K562 (cell line): ENCODE measurements around the gene RSU1. TPM values are rescaled to one million over a fixed set of nuclear protein-coding genes. Genes with fewer than 3 reads are reported as not detected.

Experiments used
- ATAC-seq: fragments of 200-7000 bp; cut with Tn5 transposase; 3 replicates; pipeline ENCODE4 v1.9.1; 2020; ENCODE audit warnings: moderate library complexity
- BruUV-seq: library from RNA; stranded (reverse); fragments of 400-500 nt; replicated peaks from 2 replicates; lab custom pipeline; 2021; lab: Mats Ljungman, UMichigan
- CTCF ChIA-PET: fragments of 300-600 bp; formaldehyde crosslinking; extraction: SDS; loops from one replicate; lab custom pipeline; 2021; ENCODE audit warnings: low intra/inter-chr PET ratio; lab: Yijun Ruan, JAX
- POLR2A ChIA-PET: fragments of 300-600, 350-650 bp; sonication (Branson Sonifier 250); formaldehyde crosslinking; extraction: SDS; loops from one replicate; lab custom pipeline; 2021; ENCODE audit warnings: antibody characterized with exemption, inconsistent platforms; lab: Yijun Ruan, JAX
- DNase-seq, 4 experiments: peaks; one replicate each; pipeline versions ENCODE4 v3.0.0 to v3.0.0-alpha.2; 2011 to 2018; ENCODE audit warnings: low spot score in 3 of 4, mixed read lengths in 3 of 4; ENCODE audit errors: extremely low read depth in 1 of 4
- FAIRE-seq: peaks from 2 replicates; lab custom pipeline; 2011; peaks lifted over from hg19 to GRCh38; lab: Jason Lieb, UNC
- H2AFZ ChIP-seq: 2 replicates; pipeline ENCODE4 v1.6.0; 2011; ENCODE audit warnings: low read depth, low read length, control low read depth, inconsistent platforms
- H3K27ac ChIP-seq: fragments of 200-600 bp; 3 replicates; pipeline ENCODE4 v1.8.0; 2011; ENCODE audit warnings: low read depth, mild to moderate bottlenecking, control low read depth, inconsistent platforms, low read length, moderate library complexity, mixed read lengths; ENCODE audit errors: extremely low read depth
- H3K27me3 ChIP-seq, 2 experiments: fragments of 300-600 bp in 1 of 2; 2 replicates in 1 of 2; 3 replicates in 1 of 2; pipeline versions ENCODE4 v1.6.0 to v1.8.0; 2011; ENCODE audit warnings: inconsistent platforms in 2 of 2, low read length in 2 of 2, mild to moderate bottlenecking in 1 of 2, mixed read lengths in 1 of 2, moderate library complexity in 1 of 2; ENCODE audit not compliant: control insufficient read depth in 2 of 2, insufficient read depth in 2 of 2
- H3K36me3 ChIP-seq: fragments of 300-600 bp; 3 replicates; pipeline ENCODE4 v1.8.0; 2011; ENCODE audit warnings: mild to moderate bottlenecking, low read length, inconsistent platforms; ENCODE audit not compliant: control insufficient read depth, insufficient read depth
- H3K4me1 ChIP-seq, 2 experiments: fragments of 200-600 bp in 1 of 2; replicated peaks in 1 of 2; 2 replicates in 1 of 2; 3 replicates in 1 of 2; pipeline versions ENCODE4 v1.5.1 to v1.8.0; 2011; ENCODE audit warnings: inconsistent platforms in 2 of 2, low read length in 2 of 2, mild to moderate bottlenecking in 1 of 2, mixed read lengths in 1 of 2, moderate library complexity in 1 of 2; ENCODE audit not compliant: control insufficient read depth in 2 of 2, insufficient read depth in 2 of 2
- H3K4me2 ChIP-seq: 2 replicates; pipeline ENCODE4 v1.6.1; 2011; ENCODE audit warnings: low read length, control low read depth, inconsistent platforms, mixed read lengths; ENCODE audit not compliant: insufficient read depth
- H3K4me3 ChIP-seq: fragments of 200-600 bp; sonication (generic), shearing (Covaris generic); 2 replicates; pipeline ENCODE4 v1.5.1; 2016; ENCODE audit warnings: control low read depth, inconsistent platforms
- H3K79me2 ChIP-seq: fragments of 200-600 bp; 3 replicates; pipeline ENCODE4 v1.8.0; 2011; ENCODE audit warnings: low read length, inconsistent platforms; ENCODE audit not compliant: control insufficient read depth, insufficient read depth
- H3K9ac ChIP-seq, 2 experiments: 2 replicates each; pipeline versions ENCODE4 v1.6.0 to v1.6.1; 2011; ENCODE audit warnings: low read depth in 2 of 2, low read length in 2 of 2, control low read depth in 1 of 2, inconsistent platforms in 1 of 2, mild to moderate bottlenecking in 1 of 2, mixed read lengths in 1 of 2; ENCODE audit not compliant: insufficient read depth in 1 of 2
- H3K9me1 ChIP-seq: one replicate; pipeline ENCODE4 v1.6.0; 2011; ENCODE audit warnings: inconsistent platforms, mild to moderate bottlenecking, low read length, moderate library complexity; ENCODE audit not compliant: control insufficient read depth, insufficient read depth
- H3K9me3 ChIP-seq: replicated peaks from 2 replicates; pipeline ENCODE4 v1.5.1; 2011; ENCODE audit warnings: low read depth, low read length, inconsistent platforms; ENCODE audit not compliant: control insufficient read depth, insufficient read depth
- H4K20me1 ChIP-seq: replicated peaks from 2 replicates; pipeline ENCODE4 v1.6.1; 2011; ENCODE audit warnings: low read length, inconsistent platforms, mixed read lengths; ENCODE audit not compliant: control insufficient read depth, insufficient read depth
- E4F1 ChIP-seq: fragments of 250-450 bp; sonication (Bioruptor Pico); IDR thresholded peaks from 2 replicates; pipeline ENCODE4 v1.5.0; 2021; ENCODE audit warnings: mild to moderate bottlenecking, borderline replicate concordance
- ELK3 ChIP-seq: fragments of 450-650 bp; formaldehyde crosslinking; IDR thresholded peaks from 2 replicates; pipeline ENCODE4 v1.4.0; 2020; ENCODE audit warnings: mild to moderate bottlenecking
- FOXJ3 ChIP-seq: sonication (generic); formaldehyde crosslinking; IDR thresholded peaks from 2 replicates; pipeline ENCODE4 v1.4.0; 2020; ENCODE audit warnings: mild to moderate bottlenecking, missing genetic modification reagents
- HMGN3 ChIP-seq: IDR thresholded peaks from 2 replicates; pipeline ENCODE4 v1.6.1; 2011; ENCODE audit warnings: borderline replicate concordance, low read depth, mild to moderate bottlenecking, mixed read lengths, low read length; ENCODE audit not compliant: insufficient read length; ENCODE audit errors: extremely low read depth
- HNRNPH1 ChIP-seq: fragments of 200-400 bp; formaldehyde crosslinking; optimal IDR thresholded peaks from 2 replicates; pipeline ENCODE3; 2017; ENCODE audit warnings: low read depth, mild to moderate bottlenecking, low read length, moderate library complexity
- KLF16 ChIP-seq: IDR thresholded peaks from 2 replicates; pipeline ENCODE4 v1.6.1; 2016; ENCODE audit warnings: antibody characterized with exemption
- MECOM ChIP-seq: fragments of 250-450 bp; sonication (Bioruptor Pico); IDR thresholded peaks from 2 replicates; pipeline ENCODE4 v1.8.0; 2022; ENCODE audit warnings: inconsistent platforms
- NFE2L1 ChIP-seq: fragments of 450-650 bp; IDR thresholded peaks from 2 replicates; pipeline ENCODE4 v1.6.1; 2016; ENCODE audit warnings: missing genetic modification characterization, low read depth, mild to moderate bottlenecking, missing compliant biosample characterization, moderate library complexity, borderline replicate concordance
- SOX6 ChIP-seq: fragments of 450-650 bp; IDR thresholded peaks from 2 replicates; pipeline ENCODE4 v1.6.1; 2014; ENCODE audit warnings: mild to moderate bottlenecking
- TEAD1 ChIP-seq, 2 experiments: fragments of 450-650 bp in 1 of 2; sonication (generic) in 1 of 2; formaldehyde crosslinking; IDR thresholded peaks; 2 replicates each; pipeline versions ENCODE4 v1.4.0 to v1.8.0; 2020 to 2022; ENCODE audit warnings: mild to moderate bottlenecking in 2 of 2, missing genetic modification reagents in 1 of 2
- ZEB2 ChIP-seq: fragments of 450-650 bp; IDR thresholded peaks from 2 replicates; pipeline ENCODE4 v1.6.1; 2016
- ZNF282 ChIP-seq: sonication (generic); formaldehyde crosslinking; IDR thresholded peaks from 2 replicates; pipeline ENCODE4 v1.8.1; 2023; ENCODE audit warnings: missing genetic modification reagents
- ZNF347 ChIP-seq: fragments of 450-650 bp; formaldehyde crosslinking; IDR thresholded peaks from 2 replicates; pipeline ENCODE4 v1.4.0; 2020; ENCODE audit warnings: low read depth, mild to moderate bottlenecking, moderate library complexity
- ZNF586 ChIP-seq: fragments of 450-650 bp; formaldehyde crosslinking; conservative IDR thresholded peaks from 2 replicates; pipeline ENCODE4 v1.4.0; 2020; ENCODE audit warnings: mild to moderate bottlenecking, moderate library complexity
- WGBS: fragments of 100-300 bp; shearing (Covaris generic); methylation state at CpG from one replicate; pipeline ENCODE4 v1.1.6; 2016; ENCODE audit warnings: low coverage, mixed read lengths; ENCODE audit not compliant: insufficient coverage; ENCODE audit errors: missing lambda C conversion rate; 5-methylcytosine and 5-hydroxymethylcytosine counted together
- in situ Hi-C: fragments of 300-500 bp; cut with MboI; formaldehyde crosslinking; loops from 4 replicates; pipeline ENCODE4 v1.15.0; 2018; ENCODE audit warnings: inconsistent platforms, mixed read lengths
- intact Hi-C: fragments of 100-400 bp; cut with micrococcal nuclease; formaldehyde crosslinking; loops from 2 replicates; pipeline ENCODE4 v1.14.2; 2022
- polyA plus RNA-seq, 8 experiments: library from polyadenylated mRNA; depleted of rRNA in 4 of 8; stranded (reverse) in 5 of 8; unstranded in 3 of 8; fragments of >200 nt; fragmentation: Nextera tagmentation in 2 of 8; fragmentation: Illumina TruSeq in 1 of 8; extraction: Ambion mirVana in 2 of 8; extraction: Trizol in 1 of 8; gene quantifications; 2 replicates each; pipeline versions ENCODE4 v1.2.1 to v1.2.3, GENCODE V29; 2011 to 2014; ENCODE audit warnings: inconsistent platforms in 1 of 8, missing spikeins in 1 of 8
- total RNA-seq, 7 experiments: library from RNA; depleted of rRNA in 6 of 7; stranded (reverse); fragments of >200 nt in 6 of 7; fragmentation: Illumina TruSeq in 2 of 7; extraction: Trizol in 2 of 7; gene quantifications; 2 replicates each; pipeline versions ENCODE4 v1.2.1 to v1.2.3, GENCODE V29; 2011 to 2021; ENCODE audit warnings: low replicate concordance in 1 of 7
- TF ChIP-seq, protein P1 (sequence below), 3 experiments: IDR thresholded peaks in 2 of 3; conservative IDR thresholded peaks in 1 of 3; 2 replicates each; pipeline ENCODE4 v1.5.1; 2011 to 2012; ENCODE audit warnings: low read length in 3 of 3, mild to moderate bottlenecking in 3 of 3, control low read depth in 2 of 3, improper control_type of control experiment in 1 of 3, inconsistent platforms in 1 of 3, low read depth in 1 of 3, mixed read lengths in 1 of 3, moderate library complexity in 1 of 3; ENCODE audit not compliant: insufficient read depth in 2 of 3

RSU1 gene
- total and polyA plus RNA-seq, 9 of the 15 experiments (the other 6 are each of a cell fraction or from before 2014, with no cell fraction given): 18.8 to 67.3 (median 31.5) TPM

- Histone ChIP-seq H3K4me2 (no peak overlapping the region), H3K79me2 (no peaks in the 10 kb centered on the region), H3K27ac (no peak overlapping the region), H3K9me1 (no peaks in the 10 kb centered on the region), H3K36me3 (no peaks in the 10 kb centered on the region), H2AFZ (no peak overlapping the region), H3K9me3 (no peaks in the 10 kb centered on the region), H3K27me3 (no peaks in the 10 kb centered on the region; a peak in 1 of 5 replicates), H3K4me3 (no peak overlapping the region), H3K4me1 (no peaks in the 10 kb centered on the region), H3K9ac (no peak overlapping the region), H4K20me1 (no peaks in the 10 kb centered on the region)
- intact Hi-C loops (no loop called here), in situ Hi-C loops (no loop called here)
- ChIA-PET CTCF (no interaction called here), POLR2A (no interaction called here)
- BruUV-seq: no TSS peak
- WGBS: 6% methylated on average over 5 of the region's 5 CpGs
- ATAC-seq (no peak), DNase-seq (no peak), FAIRE-seq (no peak)
- TF ChIP-seq ZNF282 (CRISPR knock-in tag): no peak
- no peak for TF ChIP-seq SOX6
- no peak for TF ChIP-seq ZEB2
- TF ChIP-seq, protein P1, sequence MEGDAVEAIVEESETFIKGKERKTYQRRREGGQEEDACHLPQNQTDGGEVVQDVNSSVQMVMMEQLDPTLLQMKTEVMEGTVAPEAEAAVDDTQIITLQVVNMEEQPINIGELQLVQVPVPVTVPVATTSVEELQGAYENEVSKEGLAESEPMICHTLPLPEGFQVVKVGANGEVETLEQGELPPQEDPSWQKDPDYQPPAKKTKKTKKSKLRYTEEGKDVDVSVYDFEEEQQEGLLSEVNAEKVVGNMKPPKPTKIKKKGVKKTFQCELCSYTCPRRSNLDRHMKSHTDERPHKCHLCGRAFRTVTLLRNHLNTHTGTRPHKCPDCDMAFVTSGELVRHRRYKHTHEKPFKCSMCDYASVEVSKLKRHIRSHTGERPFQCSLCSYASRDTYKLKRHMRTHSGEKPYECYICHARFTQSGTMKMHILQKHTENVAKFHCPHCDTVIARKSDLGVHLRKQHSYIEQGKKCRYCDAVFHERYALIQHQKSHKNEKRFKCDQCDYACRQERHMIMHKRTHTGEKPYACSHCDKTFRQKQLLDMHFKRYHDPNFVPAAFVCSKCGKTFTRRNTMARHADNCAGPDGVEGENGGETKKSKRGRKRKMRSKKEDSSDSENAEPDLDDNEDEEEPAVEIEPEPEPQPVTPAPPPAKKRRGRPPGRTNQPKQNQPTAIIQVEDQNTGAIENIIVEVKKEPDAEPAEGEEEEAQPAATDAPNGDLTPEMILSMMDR (IDR thresholded peaks at IDR 0.05 in 2 of 3, conservative IDR thresholded peaks at IDR 0.05 in 1 of 3; ENCODE audit: insufficient read depth in 2 of 3, low read depth in 1 of 3, low read length in 3 of 3): no peak
- TF ChIP-seq HNRNPH1: no peak
- no peak for TF ChIP-seq FOXJ3 (CRISPR knock-in tag)
- no peak for TF ChIP-seq KLF16
- TF ChIP-seq ELK3: no peak
- no peak for TF ChIP-seq HMGN3
- no peak for TF ChIP-seq E4F1 (CRISPR knock-in tag)
- TF ChIP-seq ZNF347 (CRISPR knock-in tag): no peak
- no peak for TF ChIP-seq TEAD1 (CRISPR knock-in tag; IDR thresholded peaks at IDR 0.05)
- TF ChIP-seq NFE2L1 (tag): no peak
- TF ChIP-seq ZNF586 (CRISPR knock-in tag): no peak
- no peak for TF ChIP-seq MECOM
Observed at GRCh38 chr10:16626697-16627096, 190.5 kb downstream of the RSU1 start.
